Progenitor cell of endocrine pancreas (in vitro differentiated cells): Measurements from ENCODE around the gene CBFA2T3. TPM values are rescaled to one million over a fixed set of nuclear protein-coding genes. Genes with fewer than 3 reads are reported as not detected.

ENCODE experiments used
- DNase-seq: peaks from one replicate; pipeline ENCODE4 v3.0.0; 2021; ENCODE audit warnings: low spot score; ENCODE audit not compliant: unreplicated experiment
- H3K27ac Mint-ChIP-seq: 2 replicates; pipeline ENCODE4 v1.8.0; 2021; ENCODE audit warnings: mild to moderate bottlenecking, moderate library complexity, mixed read lengths
- H3K27me3 Mint-ChIP-seq: 2 replicates; pipeline ENCODE4 v1.8.0; 2021; ENCODE audit warnings: mixed read lengths
- H3K36me3 Mint-ChIP-seq: 2 replicates; pipeline ENCODE4 v1.8.0; 2022; ENCODE audit warnings: mixed read lengths; ENCODE audit not compliant: insufficient read depth
- H3K4me1 Mint-ChIP-seq: 2 replicates; pipeline ENCODE4 v1.8.0; 2021; ENCODE audit warnings: low read depth, mixed read lengths
- H3K4me3 Mint-ChIP-seq: 2 replicates; pipeline ENCODE4 v1.8.0; 2021; ENCODE audit warnings: low read depth, mild to moderate bottlenecking, moderate library complexity, mixed read lengths
- H3K9me3 Mint-ChIP-seq: 2 replicates; pipeline ENCODE4 v1.8.0; 2021; ENCODE audit warnings: low read depth, mixed read lengths
- total RNA-seq: library from RNA; stranded (reverse); gene quantifications from 2 replicates; pipeline ENCODE4 v1.2.1, GENCODE V29; 2021
- TF ChIP-seq, protein P1 (sequence below): fragments of 200-600 bp; sonication (generic); IDR thresholded peaks from one replicate; pipeline ENCODE4 v1.5.0; 2021; ENCODE audit warnings: antibody characterized with exemption, mild to moderate bottlenecking; ENCODE audit not compliant: unreplicated experiment

Gene CBFA2T3
- total RNA-seq, 1 donor from 2014 or later: 12.9 TPM

DNA sequence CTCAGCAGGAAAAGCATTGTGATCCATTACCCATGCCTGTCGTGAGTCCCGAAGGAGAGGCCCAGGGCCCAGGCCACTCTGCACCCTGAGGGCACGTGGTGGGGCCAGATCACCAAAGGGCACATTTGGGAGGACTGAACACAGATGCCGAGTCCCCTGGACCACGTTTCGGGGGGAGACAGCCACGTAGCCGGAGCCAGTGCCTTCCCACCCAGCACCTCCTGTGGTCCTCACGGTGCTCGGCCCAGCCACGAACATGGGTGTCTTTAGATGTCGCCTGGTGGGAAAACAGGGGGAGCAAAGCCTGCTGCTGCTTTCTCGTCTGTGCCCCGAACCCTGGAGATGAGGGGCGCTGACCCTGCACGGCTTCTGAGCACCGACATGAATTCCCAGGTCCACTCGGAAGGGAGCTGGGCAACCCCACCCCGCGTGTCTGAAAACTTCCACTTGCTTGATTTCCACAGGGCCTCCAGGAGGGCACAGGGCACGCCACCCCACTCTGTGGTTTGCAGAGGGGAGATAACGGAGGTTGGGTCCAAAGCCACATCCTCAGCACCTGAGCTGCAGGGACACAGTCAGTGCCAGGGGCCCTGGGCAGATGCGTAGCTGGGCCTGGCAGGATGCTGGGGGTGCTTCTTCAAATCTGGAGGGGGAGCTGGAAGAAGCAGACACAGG is 14.4 kb downstream of the CBFA2T3 start:
- Mint-ChIP-seq H3K9me3 (no peaks in the 10 kb centered on the region), H3K27me3 (peaks cover 26% of the 10 kb centered on the region), H3K27ac (no peak overlapping the region), H3K4me3 (no peak overlapping the region), H3K36me3 (no peaks in the 10 kb centered on the region), H3K4me1 (no peaks in the 10 kb centered on the region)
- DNase-seq: no peak
- TF ChIP-seq, protein P1, sequence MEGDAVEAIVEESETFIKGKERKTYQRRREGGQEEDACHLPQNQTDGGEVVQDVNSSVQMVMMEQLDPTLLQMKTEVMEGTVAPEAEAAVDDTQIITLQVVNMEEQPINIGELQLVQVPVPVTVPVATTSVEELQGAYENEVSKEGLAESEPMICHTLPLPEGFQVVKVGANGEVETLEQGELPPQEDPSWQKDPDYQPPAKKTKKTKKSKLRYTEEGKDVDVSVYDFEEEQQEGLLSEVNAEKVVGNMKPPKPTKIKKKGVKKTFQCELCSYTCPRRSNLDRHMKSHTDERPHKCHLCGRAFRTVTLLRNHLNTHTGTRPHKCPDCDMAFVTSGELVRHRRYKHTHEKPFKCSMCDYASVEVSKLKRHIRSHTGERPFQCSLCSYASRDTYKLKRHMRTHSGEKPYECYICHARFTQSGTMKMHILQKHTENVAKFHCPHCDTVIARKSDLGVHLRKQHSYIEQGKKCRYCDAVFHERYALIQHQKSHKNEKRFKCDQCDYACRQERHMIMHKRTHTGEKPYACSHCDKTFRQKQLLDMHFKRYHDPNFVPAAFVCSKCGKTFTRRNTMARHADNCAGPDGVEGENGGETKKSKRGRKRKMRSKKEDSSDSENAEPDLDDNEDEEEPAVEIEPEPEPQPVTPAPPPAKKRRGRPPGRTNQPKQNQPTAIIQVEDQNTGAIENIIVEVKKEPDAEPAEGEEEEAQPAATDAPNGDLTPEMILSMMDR: no peak

DNA sequence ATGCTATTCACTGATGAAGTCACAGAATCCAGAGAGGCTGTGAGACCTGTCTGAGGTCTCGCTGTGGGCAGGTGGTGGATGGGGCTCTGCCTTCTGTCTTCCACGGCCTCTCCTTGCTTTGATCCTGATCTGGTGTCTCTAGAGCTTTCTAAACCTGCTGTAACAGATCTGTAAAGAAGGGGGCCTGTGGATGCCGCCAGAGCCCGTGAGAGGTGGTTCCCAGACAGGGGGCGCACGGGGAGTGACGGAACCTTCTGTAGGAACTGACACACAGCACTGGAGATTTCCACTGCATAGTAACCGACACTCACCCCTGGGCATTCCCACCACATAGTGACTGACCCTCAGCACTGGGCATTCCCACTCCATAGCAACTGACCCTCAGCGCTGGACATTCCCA is 16.0 kb downstream of the CBFA2T3 start:
- TF ChIP-seq, protein P1: no peak
- Mint-ChIP-seq H3K4me3 (no peak overlapping the region), H3K36me3 (no peaks in the 10 kb centered on the region), H3K9me3 (no peaks in the 10 kb centered on the region), H3K27ac (no peak overlapping the region), H3K27me3 (peaks cover 34% of the 10 kb centered on the region), H3K4me1 (no peaks in the 10 kb centered on the region)
- DNase-seq: no peak

DNA sequence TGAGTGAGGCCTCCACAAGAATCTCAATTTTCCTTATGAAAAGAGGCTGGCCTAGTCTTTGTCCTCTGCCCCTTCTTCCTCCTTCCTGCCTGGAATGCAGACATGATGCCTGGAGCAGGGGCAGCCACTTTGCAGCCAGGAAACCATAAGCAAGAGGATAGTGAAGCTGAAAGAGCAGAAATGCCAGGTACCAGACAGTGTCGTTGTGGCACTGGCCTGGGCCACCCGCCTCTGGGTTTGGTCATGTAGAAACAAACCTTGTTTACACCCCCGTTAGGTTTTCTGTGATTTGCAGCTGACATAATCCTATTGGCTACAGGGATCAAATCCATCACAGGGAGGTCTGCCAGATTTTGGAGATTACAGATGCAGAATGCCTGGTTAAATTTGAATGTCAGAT is 16.5 kb downstream of the CBFA2T3 start:
- DNase-seq: no peak
- peaks cover 34% of the 10 kb centered on the region for H3K27me3 Mint-ChIP-seq
- H3K4me3 Mint-ChIP-seq: no peak overlapping the region
- TF ChIP-seq, protein P1: no peak
- H3K36me3 Mint-ChIP-seq: no peaks in the 10 kb centered on the region
- H3K27ac Mint-ChIP-seq: no peak overlapping the region
- no peaks in the 10 kb centered on the region for H3K9me3 Mint-ChIP-seq
- H3K4me1 Mint-ChIP-seq: no peaks in the 10 kb centered on the region

DNA sequence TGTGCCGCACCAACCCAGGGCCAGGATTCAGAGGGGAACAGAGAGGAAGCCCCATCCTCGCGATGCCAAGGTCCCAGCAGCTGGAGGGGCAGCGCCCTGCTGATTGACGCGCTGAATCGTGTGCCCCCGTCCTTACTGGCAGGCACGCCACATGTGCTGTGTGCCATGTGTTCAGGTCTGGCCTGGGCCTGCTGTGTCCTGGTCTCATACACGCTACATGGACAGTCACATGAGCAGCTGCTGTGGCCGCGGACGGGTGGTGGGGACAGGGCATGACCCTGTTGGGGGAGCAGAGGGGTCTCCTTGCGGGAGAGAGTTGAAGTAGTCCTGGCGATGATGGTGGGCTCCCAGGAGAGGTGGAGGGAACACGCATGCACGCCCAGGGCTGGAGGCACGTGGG is 18.0 kb downstream of the CBFA2T3 start:
- Mint-ChIP-seq H3K27me3 (peaks cover 27% of the 10 kb centered on the region), H3K4me1 (no peaks in the 10 kb centered on the region), H3K27ac (no peak overlapping the region), H3K36me3 (no peaks in the 10 kb centered on the region), H3K4me3 (no peak overlapping the region), H3K9me3 (no peaks in the 10 kb centered on the region)
- TF ChIP-seq, protein P1: no peak
- no peak for DNase-seq

- no peak overlapping the region for H3K27ac Mint-ChIP-seq
- H3K9me3 Mint-ChIP-seq: no peaks in the 10 kb centered on the region
- H3K27me3 Mint-ChIP-seq: peaks cover 29% of the 10 kb centered on the region
- H3K4me1 Mint-ChIP-seq: no peaks in the 10 kb centered on the region
- TF ChIP-seq, protein P1: no peak
- no peak overlapping the region for H3K4me3 Mint-ChIP-seq
- no peaks in the 10 kb centered on the region for H3K36me3 Mint-ChIP-seq
- DNase-seq: no peak
These were observed 19.0 kb downstream of the CBFA2T3 start for GRCh38 chr16:88957887-88958577.
